ENCODE measurements around the gene MAB21L3.
"Not testable (repeated sequence)": the region's sequence is repeated elsewhere in the genome, so short reads cannot be mapped to it uniquely, and the experiment has no call there.

The MAB21L3 gene

DNA sequence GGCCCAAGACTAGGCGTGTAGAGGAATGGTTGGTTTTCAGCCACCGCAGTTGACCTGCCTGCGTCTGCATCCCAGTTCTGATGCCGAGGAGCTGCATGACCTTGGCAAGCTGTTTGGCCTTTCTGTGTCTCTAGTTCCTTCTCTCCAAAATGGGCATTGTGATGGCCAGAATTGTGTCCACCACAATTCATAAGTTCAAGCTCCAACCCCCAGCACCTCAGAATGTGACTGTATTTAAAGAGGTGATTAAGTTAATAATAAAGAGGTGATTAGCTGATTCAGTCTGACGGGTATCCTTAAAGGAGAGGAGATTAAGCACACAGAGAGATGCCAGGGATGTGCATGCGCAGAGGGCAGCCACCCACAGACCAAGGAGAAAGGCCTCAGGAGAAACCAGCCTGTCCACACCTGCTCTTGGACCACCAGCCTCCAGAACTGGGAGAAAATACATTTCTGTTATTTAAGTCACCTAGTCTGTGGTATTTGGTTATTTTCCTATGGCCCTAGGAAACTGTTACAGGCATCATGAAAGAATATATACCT is 28.5 kb downstream of the MAB21L3 start:
- DNase-seq = no peak

- DNase-seq = no peak
Observed at GRCh38 chr1:116144151-116144550, 33.0 kb downstream of the MAB21L3 start.

- not testable (repeated sequence) for DNase-seq
Observed at GRCh38 chr1:116146447-116147113, 35.4 kb downstream of the MAB21L3 start.

GRCh38 chr1:116147114-116147510 is 35.9 kb downstream of the MAB21L3 start:
- DNase-seq = no peak

- no peak for DNase-seq
Observed at GRCh38 chr1:116147972-116148371, 36.8 kb downstream of the MAB21L3 start.

DNA sequence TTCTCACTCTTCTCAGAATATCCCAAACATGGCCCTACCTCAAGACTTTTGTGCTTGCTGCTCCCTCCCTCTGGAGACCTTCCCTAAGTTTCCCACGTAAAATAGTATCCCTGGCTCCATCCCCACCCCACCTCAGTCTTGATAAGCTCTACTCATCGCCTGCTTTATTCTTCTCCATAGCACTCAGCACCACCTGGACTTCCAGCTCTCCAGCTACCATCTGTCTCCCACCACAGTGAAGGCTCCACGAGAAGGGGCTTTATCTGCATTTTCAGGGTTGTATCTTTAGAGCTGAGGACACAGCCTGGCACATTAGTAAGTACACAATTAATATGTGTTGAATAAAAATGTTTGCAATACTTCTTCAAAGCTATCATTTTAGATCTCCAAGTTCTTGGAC is 37.8 kb downstream of the MAB21L3 start:
- no peak for DNase-seq

DNA sequence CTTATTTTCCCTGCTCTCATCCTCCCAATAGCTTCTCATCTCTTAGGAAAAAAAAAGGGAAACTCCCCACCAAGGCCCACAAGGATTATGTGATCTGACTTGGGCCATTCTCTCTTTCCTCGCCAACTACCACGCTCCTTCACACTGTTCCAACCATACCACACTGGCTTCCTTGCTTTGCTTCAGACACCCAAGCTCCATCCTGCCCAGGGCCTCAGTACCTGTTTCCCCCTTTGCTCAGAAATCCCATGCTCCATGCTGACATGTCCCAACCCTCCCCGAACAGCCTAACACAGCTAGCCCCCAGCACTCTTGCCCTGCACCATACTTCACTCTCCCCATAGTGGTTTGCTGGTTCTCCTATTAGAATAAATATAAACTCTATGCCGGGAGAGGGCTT is 39.2 kb downstream of the MAB21L3 start:
- DNase-seq = no peak

DNA sequence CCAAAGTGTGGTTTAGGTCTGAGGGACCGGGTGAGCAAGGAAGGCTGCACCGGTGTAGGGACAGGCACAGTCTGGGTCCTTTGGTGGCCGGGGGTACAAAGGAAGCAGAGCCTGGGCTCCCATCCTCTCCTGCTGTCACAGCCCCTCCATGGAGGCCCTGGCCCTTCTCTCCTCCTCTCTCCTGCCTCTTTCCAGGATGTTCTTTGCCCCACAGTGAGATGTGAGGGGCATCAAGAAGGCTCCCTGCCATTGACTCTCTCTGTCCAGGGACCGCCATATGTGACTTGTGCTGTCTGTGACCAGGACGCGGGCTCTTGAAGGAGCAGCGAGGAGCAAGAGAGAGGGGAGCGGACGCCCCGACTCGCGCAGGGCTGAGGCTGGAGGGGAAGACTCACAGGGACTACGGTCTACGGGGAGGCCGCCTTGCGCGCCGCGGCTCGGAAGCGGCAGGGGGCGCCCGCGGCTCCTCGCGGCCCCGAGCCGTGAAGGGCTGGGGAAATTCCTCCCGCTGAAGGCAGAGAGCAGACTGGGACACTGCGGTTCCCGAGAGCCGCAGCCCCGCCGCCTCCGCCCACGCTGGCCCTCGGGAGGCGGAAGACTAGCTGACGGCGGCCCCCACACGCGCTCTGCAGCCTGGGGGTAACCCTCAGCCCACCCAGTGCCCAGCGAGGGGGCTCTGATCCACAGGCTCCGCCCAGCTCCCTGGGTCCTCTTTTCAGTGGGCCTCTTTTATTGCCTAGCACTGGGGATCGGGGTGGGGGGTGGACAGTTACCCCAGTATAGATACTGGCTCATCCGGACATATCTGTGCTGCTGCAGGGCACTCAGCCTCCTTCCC is 40.8 kb downstream of the MAB21L3 start:
- no peak for DNase-seq

DNA sequence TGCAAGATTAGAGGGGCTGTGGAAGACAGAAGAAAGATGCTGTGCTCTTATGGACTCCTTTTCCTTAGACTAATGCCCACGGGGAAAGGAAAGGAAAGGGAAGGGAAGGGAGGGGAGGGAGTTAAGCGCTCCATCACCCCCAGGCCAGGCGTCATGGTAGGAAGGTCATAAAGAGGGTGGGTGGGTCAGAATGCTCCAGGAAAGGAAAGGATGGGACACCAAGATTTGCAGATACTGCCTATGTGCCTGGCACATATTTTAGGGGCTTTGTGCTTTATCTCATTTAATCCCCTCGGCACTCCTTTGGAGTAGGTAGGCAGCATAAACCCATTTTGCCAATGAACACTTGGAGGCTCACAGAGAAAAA is 41.4 kb downstream of the MAB21L3 start:
- DNase-seq = no peak

GRCh38 chr1:116152950-116153691 is 41.9 kb downstream of the MAB21L3 start:
- no peak for DNase-seq

- no peak for DNase-seq
Observed at GRCh38 chr1:116153692-116154031, 42.5 kb downstream of the MAB21L3 start.

DNA sequence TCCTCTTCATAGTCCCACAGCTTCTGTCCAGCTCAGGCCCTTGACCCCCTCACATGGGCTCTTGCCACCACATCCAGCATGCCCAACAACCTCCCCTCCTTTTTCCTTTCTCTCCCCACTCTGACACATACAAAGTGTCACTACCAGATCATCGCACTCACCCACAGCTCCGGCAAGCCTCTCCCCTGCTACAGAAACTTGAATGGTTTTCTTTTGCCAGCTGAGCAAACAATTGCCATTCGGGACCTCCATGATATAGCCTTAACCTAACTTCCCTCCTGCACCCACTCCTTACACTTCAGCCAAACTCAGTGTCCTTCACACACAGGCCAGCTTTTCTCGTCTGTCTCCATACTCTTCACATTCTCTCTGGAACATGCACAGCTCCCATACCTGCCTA is 43.3 kb downstream of the MAB21L3 start:
- no peak for DNase-seq

- no peak for DNase-seq
Observed at GRCh38 chr1:116157096-116157495, 45.9 kb downstream of the MAB21L3 start.

- DNase-seq = no peak
Observed at GRCh38 chr1:116159177-116159576, 48.0 kb downstream of the MAB21L3 start.

DNA sequence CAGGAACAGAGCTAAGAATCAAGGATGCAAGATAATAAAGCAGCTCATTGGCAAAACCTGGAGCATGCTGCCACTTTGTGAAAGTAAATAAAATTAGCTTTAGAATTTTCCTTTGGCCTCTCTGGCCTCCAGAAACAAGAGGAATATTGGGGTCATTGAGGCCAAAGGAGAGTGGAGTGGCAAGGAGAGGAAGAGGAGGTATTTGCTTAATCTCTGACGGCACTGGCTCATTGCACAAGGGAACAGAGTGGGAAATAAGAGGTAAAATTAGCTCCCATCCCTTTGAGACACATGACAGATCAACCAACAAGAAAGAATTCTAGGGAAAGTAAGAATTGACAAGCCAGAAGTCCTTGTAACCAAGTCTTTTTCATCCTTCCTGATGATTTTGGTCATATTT is 48.4 kb downstream of the MAB21L3 start:
- DNase-seq = no peak

GRCh38 chr1:116161390-116161789 is 50.2 kb downstream of the MAB21L3 start:
- no peak for DNase-seq

DNA sequence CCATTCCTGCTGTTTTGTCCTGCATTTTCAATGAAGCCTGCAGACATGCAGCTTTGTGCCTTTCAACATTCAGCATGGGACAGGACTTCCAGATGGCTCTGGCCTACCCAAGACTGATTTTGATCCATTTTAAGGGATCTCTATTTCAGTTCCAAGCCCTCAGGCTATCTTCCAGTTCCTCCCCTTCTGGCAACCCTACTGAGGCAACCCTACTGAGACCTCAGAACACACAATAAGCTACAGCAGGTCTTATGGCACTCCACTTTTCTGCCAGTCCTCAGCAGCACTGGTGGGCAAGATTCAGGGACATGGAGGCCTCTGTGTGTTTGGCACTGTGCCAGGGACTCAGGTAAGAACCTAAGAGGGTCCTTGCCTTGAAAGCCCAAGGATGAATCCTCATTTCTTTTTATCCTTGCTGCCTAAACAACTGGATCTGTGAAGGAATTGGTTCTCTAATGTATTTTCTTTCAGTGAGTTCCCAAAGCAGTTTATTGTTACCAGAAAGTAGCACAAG is 50.7 kb downstream of the MAB21L3 start:
- no peak for DNase-seq

DNA sequence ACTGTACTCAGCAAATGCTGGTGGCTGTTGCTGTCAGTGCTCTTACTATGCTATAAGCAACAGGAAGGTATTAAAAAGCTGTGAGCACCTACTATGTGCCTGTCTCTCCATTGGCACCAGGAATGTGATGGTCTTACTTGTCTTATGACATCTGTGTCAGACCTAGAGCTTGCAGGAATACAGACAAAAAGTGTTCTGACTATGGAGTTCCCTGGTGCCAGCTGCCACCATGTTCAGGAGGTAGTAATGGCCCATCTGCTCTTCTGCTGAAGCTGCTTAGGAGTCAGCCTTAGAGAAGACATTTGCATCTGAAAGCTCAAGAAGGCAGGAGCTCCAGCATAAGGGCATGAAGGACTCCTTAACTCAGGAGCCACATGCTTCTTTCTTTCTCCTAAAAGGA is 52.3 kb downstream of the MAB21L3 start:
- DNase-seq = no peak

DNA sequence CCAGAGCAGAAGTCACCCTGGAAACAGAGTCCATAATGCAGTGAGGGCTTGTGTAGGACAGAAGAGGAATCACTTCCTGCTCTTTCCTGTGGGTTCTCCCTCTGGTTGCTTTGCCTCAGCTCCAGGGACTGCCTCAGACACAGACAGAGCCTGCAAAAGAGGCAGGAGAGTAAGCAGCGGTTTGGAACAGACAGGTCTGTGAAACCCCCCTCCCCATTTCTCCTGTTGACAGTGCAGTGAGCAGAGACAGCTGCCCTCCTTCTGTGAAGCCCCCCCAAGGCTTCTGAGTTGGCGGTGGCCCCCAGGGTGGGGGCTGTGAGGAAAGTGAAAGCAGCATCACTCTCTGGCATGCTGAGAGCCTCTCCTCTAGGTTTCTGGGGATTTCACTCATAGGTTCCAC is 53.0 kb downstream of the MAB21L3 start:
- no peak for DNase-seq

DNA sequence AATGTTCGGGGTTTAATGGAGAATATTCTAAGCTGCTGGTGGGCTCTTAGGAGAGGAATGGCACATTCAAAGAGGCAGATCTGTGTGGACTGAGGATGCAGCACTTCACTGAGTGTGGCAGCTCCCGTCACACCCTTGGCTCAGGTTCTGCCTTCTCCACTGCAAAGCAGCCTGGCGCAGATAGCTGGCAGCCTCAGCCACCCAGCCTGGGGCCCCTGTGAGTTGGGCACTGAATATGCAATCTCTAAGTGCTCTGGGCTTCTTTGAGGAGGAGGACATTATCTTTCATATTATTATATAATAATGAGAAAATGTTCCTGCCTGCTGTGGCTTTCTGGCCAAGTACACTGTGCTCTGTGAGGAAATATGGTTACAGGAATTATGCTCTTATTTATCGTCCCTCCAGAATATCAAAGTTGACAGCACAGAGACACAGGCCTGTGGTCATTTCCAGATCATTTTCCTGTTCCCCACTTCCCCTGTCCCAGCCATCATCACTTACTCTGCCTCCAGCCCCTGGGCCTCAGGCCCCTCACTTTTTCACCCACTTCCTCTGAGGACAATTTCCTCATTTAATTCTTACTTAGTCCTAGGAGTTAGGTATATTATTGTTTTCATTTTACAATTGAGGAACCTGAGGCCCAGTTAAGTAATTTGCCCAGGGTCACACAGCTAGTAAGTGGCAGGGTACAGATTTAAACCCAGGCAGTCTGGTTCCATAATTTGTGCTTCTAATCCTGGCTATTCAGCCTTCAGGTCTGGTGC is 53.6 kb downstream of the MAB21L3 start:
- no peak for DNase-seq

DNA sequence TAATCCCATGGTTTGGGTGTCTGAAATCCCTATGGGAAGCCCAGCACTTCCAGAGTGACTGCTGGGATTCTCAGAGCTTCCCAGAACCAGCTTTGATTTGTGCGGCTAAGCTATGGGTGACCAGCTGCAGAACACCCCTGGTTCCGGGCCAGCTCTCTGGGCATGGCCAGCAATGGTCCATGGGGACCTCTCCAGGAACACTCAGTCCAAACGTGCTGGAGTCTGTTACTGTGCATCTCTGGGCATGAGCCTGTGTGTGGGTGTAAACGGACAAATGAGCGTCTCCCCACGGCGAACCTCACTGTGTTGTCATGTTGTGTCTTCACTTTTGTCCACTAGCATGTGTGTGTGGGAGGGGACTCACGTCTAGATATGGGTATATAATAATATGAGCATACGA is 54.4 kb downstream of the MAB21L3 start:
- no peak for DNase-seq

GRCh38 chr1:116166011-116166571 is 54.9 kb downstream of the MAB21L3 start:
- DNase-seq = no peak

Measured in SIG-M5 (cell line).